GM19467 (cell line): ENCODE measurements around the gene CLDN11.

Source experiments
- ATAC-seq: cut with Tn5 transposase; IDR thresholded peaks from one replicate; pipeline ENCODE4 v1.9.1; 2021; ENCODE audit warnings: mild to moderate bottlenecking, moderate library complexity; ENCODE audit not compliant: unreplicated experiment

The CLDN11 gene

DNA sequence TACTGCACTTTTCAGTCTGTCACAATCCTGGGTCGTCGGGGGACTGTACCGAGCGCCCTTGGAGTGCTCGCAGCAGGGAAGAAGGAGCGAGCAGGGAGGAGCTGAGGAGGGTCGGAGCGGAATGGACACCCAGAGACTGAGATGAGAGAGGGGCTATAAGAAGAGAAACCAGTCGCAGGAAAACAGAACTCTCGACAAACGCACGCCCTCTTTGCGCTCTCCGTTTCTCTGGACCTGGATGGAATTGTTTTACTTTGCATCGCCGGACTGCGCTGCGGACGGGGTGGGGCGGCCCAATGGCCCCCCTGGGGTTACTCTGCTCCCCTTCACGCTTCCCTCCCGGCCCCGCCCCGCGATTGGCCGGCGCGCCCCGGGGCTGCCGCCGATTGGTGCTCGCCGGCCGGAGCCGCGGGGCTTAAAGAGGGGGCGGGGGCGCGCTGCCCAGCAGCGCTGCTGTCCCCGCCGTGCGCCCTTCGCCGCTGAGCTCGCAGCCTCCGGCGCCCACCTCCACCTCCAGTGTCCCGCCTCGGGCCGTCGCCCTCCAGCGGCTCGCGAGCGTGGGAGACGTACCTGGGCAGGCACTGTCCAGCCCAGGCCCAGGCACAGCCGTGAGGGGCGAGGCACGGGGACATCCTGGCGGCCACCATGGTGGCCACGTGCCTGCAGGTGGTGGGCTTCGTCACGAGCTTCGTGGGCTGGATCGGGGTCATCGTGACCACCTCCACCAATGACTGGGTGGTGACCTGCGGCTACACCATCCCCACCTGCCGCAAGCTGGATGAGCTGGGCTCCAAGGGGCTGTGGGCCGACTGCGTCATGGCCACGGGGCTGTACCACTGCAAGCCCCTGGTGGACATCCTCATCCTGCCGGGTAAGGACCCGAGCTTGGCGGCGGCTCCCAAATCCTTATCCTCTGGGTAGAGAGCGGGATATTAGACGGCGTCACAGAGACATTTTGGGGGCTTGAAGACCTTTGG, at the start of gene CLDN11:
CLDN11 (plus strand) TSS at position 447 of the 977 bp plus-strand sequence; CDS start at position 646, 199 bp downstream.
- no peak for ATAC-seq

DNA sequence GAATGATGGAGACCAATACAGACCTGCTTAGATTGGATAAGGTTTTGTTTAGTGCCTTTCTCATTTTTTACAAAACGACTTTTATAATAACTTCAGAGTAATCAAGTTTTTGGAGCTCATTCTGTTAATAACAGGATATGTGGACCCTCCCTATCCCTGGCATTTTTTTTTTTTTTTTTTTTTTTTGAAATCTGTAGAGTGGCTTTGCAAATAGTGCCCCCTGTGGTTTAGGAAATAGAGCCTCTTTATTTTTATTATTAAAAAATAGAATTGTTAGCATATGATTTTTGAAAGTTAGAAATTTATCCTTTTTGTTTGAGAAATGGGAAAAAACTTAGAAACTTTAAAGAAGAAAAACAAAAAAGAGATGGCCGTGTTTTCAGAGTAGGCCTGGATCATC, 49.7 kb upstream of the CLDN11 start:
- ATAC-seq, result no peak

DNA sequence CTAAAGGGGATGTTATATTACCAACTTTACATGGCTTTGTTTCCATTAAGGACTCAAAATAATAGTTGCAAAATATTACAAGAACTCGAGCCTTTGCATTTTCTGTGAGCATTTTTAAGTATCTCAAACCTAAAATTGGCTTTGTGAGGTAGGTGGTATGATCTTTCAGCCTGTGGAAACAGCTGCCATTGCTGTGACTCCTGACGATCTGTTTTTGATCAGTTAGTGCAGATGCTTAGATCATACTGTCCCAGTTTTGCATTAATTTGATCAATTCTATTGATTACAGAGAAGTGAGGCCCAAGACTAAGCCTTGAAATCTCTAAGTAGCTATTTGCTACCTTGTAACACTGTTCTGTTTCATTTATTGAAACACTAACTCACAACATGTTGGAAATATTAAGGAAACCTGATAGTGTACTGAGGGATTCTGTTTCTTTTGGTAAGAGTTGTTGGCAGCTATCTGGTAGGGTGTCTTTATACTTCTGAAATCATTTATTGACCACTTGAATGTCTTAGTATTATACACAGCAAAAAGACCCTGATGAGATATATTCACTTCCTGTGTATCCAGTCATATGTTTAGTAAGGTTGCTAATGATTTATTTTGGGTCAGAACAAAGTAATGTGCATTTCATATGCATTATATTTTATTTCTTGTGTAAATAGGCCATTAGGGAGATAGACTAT, 46.3 kb upstream of the CLDN11 start:
- ATAC-seq, result no peak

DNA sequence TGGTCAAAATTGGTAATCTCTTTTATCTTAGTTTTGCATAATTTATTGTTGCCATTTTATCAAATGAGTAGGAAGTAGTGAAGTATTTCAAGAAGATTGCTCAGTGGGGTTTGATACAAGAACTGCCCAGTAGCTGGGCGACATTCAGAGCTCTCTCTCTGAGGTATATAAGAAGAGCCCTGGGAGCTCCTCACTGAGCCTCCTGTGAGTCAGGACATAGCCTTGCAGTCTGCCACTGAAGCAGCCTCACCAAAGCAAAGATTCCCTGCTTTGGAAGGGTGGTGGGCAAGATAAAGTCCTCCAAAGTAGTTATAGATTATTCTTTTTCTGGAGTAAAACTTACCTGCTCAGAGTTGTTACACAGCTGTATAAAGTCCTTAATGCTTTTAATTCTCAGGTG, 35.1 kb upstream of the CLDN11 start:
- no peak for ATAC-seq

DNA sequence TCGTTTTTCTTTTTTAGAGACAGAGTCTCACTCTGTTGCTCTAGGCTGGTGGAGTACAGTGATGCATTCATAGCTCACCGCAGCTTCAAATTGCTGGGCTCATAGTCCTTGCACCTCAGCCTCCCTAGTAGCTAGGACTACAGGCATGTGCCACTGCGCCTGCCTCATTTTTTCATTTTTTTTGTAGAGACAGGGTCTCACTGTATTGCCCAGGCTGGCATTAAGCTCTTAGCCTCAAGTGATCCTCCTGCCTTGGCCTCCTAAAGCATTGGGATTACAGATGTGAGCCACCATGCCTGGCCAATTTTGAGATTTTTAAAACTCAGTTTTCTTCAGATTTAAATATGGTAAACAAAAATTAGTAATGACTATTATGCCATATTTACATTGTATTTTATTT, 32.2 kb upstream of the CLDN11 start:
- no peak for ATAC-seq

DNA sequence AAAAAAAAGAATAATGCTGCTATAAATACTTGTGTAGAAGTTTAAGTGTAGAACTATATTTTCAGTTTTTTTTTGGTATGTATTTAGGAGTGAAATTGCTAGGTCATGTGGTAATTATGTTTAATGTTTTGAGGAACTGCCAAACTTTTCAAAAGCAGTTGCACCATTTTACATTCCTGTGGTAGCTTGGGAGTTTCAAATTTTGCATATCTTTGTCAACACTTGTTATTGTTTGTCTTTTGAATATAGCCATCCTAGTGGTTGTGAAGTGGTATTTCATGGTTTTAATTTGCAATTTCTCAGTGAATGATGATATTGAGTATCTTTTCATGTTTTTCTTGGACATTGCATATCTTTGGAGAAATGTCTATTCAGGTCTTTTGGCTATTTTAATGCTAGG, 30.7 kb upstream of the CLDN11 start:
- ATAC-seq, result no peak

DNA sequence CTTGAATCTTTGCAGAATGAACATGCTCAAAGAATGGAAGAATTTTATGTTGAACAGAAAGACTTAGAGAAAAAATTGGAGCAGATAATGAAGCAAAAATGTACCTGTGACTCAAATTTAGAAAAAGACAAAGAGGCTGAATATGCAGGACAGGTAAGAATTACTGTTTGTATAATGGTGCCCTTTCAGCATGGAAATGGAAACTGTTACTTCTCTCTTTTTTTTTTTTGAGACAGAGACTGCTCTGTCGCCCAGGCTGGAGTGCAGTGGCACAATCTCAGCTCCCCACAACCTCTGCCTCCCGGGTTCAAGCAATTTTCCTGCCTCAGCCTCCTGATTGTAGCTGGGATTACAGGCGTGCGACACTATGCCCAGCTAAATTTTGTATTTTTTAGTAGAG, 27.6 kb upstream of the CLDN11 start:
- no peak for ATAC-seq

DNA sequence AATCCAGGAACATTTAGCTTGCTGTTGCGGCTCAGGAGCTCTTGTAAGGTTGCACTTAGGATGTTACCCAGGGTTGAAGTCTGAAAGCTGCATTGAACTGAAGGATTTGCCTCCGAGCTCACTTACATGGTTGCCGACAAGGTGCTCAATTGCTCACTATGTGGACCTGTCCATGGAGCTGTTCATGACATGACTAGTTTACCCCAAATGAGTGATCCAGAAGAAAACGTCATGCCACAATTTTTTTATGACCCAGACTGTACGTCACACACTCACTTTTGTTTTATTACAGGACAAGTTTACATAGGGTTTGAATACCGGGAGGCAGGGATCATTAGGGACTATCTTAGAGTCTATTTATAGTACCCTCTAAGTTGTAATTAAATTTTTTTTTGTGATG, 21.0 kb upstream of the CLDN11 start:
- no peak for ATAC-seq

DNA sequence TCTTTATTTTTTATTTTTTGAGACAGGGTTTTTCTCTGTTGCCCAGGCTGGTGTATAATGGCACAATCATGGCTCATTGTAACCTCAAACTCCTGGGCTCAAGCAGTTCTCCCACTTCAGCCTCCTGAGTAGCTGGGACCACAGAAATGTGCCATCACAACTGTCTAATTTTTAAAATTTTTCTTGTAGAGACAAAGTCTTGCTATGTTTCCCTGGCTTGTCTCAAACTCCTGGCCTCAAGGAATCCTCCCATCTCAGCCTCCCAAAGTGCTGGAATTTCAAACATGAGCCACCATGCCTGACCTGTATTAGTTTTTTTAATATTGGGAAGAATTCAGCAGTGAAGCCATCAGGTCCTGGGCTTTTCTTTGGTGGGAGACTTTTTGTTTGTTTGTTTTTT, 13.6 kb upstream of the CLDN11 start:
- no peak for ATAC-seq

DNA sequence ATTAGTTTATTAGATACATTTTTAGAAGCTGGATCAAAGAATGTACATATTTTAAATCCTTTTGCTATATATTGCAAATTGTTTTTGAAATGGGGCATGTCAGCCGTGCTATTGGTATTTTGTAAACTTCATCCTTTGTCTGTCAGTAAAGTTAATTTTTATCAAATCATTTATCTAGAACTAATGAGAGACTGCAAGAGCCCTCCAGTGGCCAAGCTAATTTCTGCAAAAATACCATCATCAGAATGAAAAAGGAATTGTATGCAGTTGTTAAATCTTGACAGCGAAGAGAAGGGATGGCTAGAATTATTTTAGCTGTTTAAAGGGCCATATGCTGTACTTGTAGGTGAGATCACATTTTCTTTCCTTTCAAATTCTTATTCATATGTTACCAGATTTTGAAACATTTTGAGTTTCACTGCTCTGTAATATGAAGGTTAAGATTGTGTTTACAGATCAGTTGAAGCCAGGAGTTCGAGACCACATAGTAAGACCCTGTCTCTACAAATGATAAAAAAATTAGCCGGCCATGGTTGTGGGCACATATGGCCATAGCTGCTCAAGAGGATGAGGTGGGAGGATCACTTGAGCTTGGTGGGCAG, 8.1 kb upstream of the CLDN11 start:
- no peak for ATAC-seq

DNA sequence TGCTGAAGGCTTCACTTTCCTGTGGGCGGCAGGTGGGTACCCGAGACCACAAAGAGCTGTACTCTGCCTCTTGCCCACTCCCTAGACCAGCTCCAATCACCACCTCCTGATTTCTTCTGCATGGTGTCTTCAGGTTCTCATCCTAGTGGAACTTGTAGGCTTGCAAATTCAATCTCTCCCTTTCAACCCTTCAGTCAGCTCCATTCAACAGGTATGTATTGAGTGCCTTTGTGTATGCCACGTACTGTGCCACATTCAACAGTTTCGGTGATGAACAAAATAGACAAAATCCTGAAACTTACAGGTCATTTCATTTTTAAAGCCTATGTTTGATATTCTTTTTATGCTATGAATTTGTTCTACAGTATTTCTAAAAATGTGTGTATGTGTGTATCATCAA, 5.4 kb upstream of the CLDN11 start:
- ATAC-seq, result no peak

DNA sequence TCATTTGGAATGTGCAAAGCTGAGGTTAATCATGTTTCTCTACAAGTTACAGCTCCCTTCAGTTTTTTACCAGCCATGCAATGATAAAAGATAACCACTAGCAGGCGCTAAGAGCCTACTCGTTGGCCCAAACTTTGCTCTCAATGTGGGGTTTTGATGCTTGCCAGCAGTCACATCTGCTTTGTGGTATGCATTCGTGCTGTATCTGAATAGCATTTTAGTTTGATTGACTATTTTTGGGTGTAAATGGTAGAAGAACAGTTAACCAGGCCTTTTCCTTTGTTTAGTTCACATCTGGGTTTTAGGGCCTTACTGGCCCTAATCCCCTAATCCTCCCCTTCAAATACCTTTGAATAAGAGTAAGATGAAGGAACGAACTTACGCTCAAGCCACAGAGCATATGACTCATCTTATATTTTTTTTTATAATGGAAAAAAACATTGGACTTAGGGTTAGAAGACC, 4.4 kb upstream of the CLDN11 start:
- ATAC-seq, result no peak

DNA sequence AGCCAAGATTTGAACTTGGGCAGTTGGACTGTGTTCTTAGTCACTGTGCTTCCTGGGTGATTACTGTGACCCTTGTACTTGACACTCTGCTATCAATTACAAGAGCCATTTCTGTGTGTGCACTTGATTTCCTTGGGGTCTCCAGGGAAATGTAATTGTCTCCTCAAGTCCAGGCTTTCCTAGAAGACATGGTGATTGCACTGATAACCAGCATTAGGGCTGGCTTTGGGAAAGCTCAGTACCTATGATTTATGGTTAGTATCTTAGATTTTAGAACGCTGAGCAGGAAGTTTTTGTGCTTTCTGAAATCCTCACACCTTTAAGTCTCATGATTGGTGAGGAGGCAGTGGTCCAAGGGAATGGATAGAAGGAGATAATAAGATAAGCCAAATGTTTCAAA, 1.6 kb upstream of the CLDN11 start:
- ATAC-seq, result no peak

DNA sequence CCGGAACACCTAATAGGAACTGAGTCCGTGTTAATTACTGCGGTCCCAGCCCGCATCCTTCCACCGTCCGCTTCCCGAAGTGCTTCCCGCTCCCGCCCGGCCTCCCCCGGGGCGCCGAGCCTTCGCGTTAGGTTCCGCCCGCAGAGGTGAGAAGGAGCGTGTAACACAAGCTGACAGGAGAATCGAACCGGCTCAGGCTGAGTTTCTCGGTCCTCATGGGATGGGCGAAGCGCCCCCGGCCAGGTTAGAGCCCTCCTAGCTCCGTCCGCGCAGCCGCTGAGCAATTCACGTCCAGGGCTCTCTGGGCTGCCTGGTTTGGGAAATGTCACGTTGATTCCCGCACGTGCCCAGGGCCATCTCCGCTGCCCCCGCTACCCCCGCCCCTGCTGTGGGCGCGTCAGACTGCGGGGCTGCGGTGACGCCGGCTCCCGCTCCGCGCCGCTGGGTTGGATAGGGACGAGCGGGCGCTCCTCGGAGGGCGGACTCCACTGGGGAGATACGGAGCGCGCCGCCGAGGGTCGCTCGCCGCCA, 954 bp downstream of the CLDN11 start:
- ATAC-seq, result no peak

DNA sequence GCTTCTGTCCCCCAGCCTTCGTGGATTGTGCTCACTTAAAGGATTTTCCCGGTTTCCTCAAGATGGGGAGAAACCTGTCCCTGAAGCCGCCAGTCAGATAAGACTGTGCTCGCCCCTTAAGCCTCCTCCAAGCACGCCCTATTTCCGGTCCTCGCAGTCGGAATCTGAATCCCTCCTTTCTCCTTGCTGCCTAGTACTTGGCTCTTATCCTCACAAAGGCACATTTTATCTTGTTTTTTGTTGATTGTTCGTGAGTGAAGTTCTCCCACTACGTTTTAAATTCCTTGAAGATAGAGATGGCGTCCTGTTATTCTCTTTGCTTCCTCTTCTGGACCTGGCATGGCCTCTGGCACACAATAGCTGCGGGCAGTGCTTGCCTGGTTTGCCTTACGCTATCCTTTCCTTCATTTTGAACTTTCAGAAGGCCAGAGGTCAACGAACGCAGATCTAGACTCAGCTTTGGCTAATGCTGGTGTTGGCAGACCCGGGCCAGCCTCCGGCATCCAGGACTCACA, 1.7 kb downstream of the CLDN11 start:
- ATAC-seq, result no peak

DNA sequence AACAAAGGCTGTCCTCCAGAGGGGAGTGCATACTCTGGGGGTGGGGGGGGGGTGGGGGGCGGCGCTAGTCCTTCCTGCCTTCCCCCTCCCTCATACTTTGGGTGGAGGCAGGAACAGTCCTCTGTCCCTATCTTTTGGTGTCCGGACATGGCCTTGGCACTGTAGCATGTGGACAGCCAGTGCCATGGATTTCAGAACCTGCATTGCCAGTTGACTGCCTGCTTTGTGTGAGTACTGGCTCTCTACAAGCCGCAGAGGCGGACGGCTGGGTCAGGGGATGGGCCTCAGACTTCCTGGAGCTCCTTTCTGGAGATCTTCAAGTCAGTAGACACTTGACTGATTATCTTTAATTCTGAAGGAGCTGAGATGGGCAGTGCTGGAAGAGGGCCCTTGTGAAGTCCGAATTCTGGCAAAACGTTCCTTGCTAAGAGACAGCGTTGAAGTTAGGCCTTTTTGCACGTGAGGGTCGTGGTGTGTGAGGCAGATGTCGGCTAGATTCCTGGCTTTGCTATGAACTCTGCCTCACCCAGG, 2.5 kb downstream of the CLDN11 start:
- no peak for ATAC-seq

DNA sequence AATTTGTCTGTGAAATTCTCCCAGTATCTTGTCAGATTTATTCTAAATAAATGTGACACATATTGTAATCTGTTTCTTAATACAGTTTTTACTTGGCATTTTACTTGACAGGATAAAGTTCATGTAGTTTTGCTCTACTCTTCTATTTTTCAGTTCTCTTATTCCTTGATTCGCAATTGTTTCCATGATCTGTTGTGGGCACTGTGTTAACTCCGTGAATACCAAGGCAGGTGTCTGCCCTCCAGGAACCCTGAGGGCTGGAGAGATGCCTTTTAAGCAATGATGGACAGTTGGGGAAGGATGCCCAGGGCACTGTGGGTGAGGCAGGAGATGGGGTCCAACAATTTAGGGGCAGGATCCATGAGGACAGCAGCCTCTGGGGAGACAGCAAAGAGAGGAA, 3.1 kb downstream of the CLDN11 start:
- no peak for ATAC-seq

DNA sequence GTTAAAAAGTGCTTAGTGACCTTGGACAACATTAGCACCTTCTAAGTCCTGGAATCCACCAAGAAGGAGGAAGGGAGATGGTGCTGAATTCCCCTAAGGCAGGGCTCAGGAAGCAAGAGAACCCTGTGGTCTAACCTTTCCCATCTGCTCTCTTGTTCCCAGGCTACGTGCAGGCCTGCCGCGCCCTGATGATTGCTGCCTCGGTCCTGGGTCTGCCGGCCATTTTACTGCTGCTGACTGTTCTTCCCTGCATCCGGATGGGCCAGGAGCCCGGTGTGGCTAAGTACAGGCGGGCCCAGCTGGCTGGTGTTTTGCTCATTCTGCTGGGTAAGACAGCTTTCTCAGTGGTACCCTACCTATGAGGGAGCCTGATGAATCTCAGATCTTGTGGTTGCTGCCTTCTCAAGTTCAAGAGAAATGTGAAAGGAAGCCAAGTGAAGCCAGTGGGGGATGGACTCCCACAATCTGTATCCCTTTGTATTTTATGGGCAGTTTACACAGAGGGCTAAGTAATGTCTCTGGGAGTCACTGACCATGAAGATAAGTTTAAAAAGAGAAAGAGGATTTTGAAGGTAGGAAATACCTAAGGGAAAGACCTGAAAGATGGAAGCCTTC, 4.4 kb downstream of the CLDN11 start:
- no peak for ATAC-seq

DNA sequence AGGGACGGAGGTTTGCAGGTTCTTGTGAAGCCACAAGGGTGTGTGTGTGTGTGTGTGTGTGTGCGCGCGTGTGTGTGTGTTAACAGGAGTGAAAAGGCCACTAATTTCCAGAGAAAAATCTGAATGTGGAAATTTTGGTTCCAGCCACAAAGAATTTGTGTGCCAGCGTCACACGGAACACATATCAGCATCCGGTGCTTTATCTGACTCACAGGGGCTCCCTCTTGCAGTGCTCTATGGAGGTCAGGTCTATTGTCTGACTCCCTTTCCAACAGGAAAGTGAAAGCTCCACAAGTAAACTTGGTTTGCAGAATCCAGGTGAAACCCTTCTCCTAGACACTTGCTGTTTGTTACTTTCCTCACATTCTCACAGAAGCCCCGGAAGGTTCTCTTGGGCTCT, 6.2 kb downstream of the CLDN11 start:
- no peak for ATAC-seq

DNA sequence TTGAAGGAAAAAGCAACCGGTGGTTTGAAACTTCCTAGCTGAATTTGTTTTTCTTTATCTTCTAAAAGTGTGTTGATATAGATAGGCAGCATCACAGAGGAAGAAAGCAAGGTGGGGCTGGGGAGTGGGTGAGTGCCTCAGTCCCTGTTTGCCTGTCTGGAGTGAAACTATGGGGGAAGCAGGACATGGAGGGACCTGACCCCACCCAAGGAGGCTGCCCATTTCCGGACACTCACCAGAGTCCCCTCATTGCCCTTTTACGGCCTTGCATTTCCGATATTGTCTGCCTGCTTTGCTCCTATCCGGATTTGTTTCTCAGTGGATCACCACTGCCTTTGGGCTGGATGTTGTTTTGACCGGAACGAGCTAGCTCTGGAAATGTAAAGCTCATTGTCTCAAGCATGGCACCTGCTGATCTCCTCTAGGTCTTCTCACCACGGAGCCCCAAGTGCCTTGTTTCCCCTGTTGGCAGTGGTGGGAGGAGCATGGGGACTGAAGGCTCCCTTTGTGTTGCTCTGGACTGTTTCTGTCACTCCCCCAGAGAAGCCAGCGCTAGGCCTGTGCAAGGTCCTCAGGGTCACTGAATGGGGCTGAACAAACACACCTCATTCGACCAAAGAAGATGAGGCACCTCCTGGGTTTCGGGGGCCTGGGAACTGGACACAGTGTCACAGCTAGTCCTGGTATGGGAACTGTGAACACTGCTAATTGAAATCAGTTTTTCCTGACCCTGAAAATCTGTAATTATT, 7.0 kb downstream of the CLDN11 start:
- no peak for ATAC-seq
